ENCODE measurements around the gene GNG4. TPM values are rescaled to one million over a fixed set of nuclear protein-coding genes. Genes with fewer than 3 reads are reported as not detected.

Gene GNG4
- 10 to 100 TPM in 1 of 4 donors, 1 to 10 TPM in 3; 1.6 to 50.7 (median 5.2) TPM for polyA plus RNA-seq
- long read RNA-seq, donor 1, result 0 reads
- long read RNA-seq, donor 2, full-length matches to known transcripts, result 9 of 9 reads
- long read RNA-seq, donor 2, partial matches to known transcripts, result 0 of 9 reads
- long read RNA-seq, donor 2, other reads (novel, unspliced or antisense), result 0 of 9 reads
- long read RNA-seq, donor 3, full-length matches to known transcripts, result 3 of 3 reads
- long read RNA-seq, donor 3, partial matches to known transcripts, result 0 of 3 reads
- long read RNA-seq, donor 3, other reads (novel, unspliced or antisense), result 0 of 3 reads
- long read RNA-seq, donor 4, result 0 reads
- long read RNA-seq, donor 5, full-length matches to known transcripts, result 2 of 2 reads
- long read RNA-seq, donor 5, partial matches to known transcripts, result 0 of 2 reads
- long read RNA-seq, donor 5, other reads (novel, unspliced or antisense), result 0 of 2 reads
- long read RNA-seq, donor 6, full-length matches to known transcripts, result 17 of 22 reads
- long read RNA-seq, donor 6, partial matches to known transcripts, result 5 of 22 reads
- long read RNA-seq, donor 6, other reads (novel, unspliced or antisense), result 0 of 22 reads
- long read RNA-seq, donor 7, result 0 reads
- long read RNA-seq, donor 8, result 0 reads
- long read RNA-seq, donor 9, full-length matches to known transcripts, result 5 of 5 reads
- long read RNA-seq, donor 9, partial matches to known transcripts, result 0 of 5 reads
- long read RNA-seq, donor 9, other reads (novel, unspliced or antisense), result 0 of 5 reads
- long read RNA-seq, donor 10, full-length matches to known transcripts, result 11 of 11 reads
- long read RNA-seq, donor 10, partial matches to known transcripts, result 0 of 11 reads
- long read RNA-seq, donor 10, other reads (novel, unspliced or antisense), result 0 of 11 reads

GRCh38 chr1:235649368-235650163, at the start of gene GNG4:
Gene GNG4, minus strand, starts transcription at chr1:235649784. Its CDS starts 65,946 bp downstream, at chr1:235583838.
- no peaks in the 10 kb centered on the region for H3K36me3 ChIP-seq (ENCODE audit: control insufficient read depth in 3 of 3, insufficient read depth in 2 of 3, low read depth in 1 of 3, low read length in 3 of 3)
- WGBS, 3 donors, result 1% methylated on average over 44 to 111 of the region's 111 CpGs
- H3K9me3 ChIP-seq (ENCODE audit: control insufficient read depth in 2 of 2, insufficient read depth in 1 of 2, low read depth in 1 of 2, low read length in 1 of 2), result no peaks in the 10 kb centered on the region
- H3K27ac ChIP-seq (ENCODE audit: low read depth in 1 of 3, low read length in 2 of 3), result peak within 1 kb of the TSS; percentile 12 to 64 (median 28)
- peaks cover 0 to 18% (median 9%) of the 10 kb centered on the region in 3 donors for H3K27me3 ChIP-seq (ENCODE audit: control insufficient read depth in 3 of 3, insufficient read depth in 3 of 3, low read length in 3 of 3)
- FAIRE-seq (no peak), DNase-seq (peak; percentile 48 to 81)
- peaks cover 3 to 8% (median 6%) of the 10 kb centered on the region in 3 donors for H3K4me1 ChIP-seq (ENCODE audit: control insufficient read depth in 3 of 3, insufficient read depth in 2 of 3, low read depth in 1 of 3, low read length in 2 of 3)
- H3K4me3 ChIP-seq (ENCODE audit: low read depth in 1 of 3, low read length in 3 of 3), result peak within 1 kb of the TSS; percentile 28 to 66 (median 53)

GRCh38 chr1:235697508-235697907, 47.9 kb upstream of the GNG4 start:
- FAIRE-seq, result no peak
- Histone ChIP-seq H3K27me3 (ENCODE audit: control insufficient read depth in 3 of 3, insufficient read depth in 3 of 3, low read length in 3 of 3) (no peaks in the 10 kb centered on the region), H3K27ac (ENCODE audit: low read depth in 1 of 3, low read length in 2 of 3) (no peak overlapping the region), H3K9me3 (ENCODE audit: control insufficient read depth in 2 of 2, insufficient read depth in 1 of 2, low read depth in 1 of 2, low read length in 1 of 2) (no peaks in the 10 kb centered on the region), H3K36me3 (ENCODE audit: control insufficient read depth in 3 of 3, insufficient read depth in 2 of 3, low read depth in 1 of 3, low read length in 3 of 3) (peaks cover 2 to 8% (median 5%) of the 10 kb centered on the region in 3 donors), H3K4me1 (ENCODE audit: control insufficient read depth in 3 of 3, insufficient read depth in 2 of 3, low read depth in 1 of 3, low read length in 2 of 3) (no peaks in the 10 kb centered on the region), H3K4me3 (ENCODE audit: low read depth in 1 of 3, low read length in 3 of 3) (no peak overlapping the region)
- WGBS, 3 donors, result 85 to 92% (median 92%) methylated on average over 2 of the region's 2 CpGs
- no peak for DNase-seq

GRCh38 chr1:235689356-235689755, 39.8 kb upstream of the GNG4 start:
- 94 to 96% (median 96%) methylated on average over 4 of the region's 4 CpGs for WGBS, 3 donors
- no peaks in the 10 kb centered on the region for H3K27me3 ChIP-seq (ENCODE audit: control insufficient read depth in 3 of 3, insufficient read depth in 3 of 3, low read length in 3 of 3)
- H3K4me3 ChIP-seq (ENCODE audit: low read depth in 1 of 3, low read length in 3 of 3), result no peak overlapping the region
- no peaks in the 10 kb centered on the region for H3K4me1 ChIP-seq (ENCODE audit: control insufficient read depth in 3 of 3, insufficient read depth in 2 of 3, low read depth in 1 of 3, low read length in 2 of 3)
- H3K9me3 ChIP-seq (ENCODE audit: control insufficient read depth in 2 of 2, insufficient read depth in 1 of 2, low read depth in 1 of 2, low read length in 1 of 2), result no peaks in the 10 kb centered on the region
- DNase-seq, result no peak
- H3K36me3 ChIP-seq (ENCODE audit: control insufficient read depth in 3 of 3, insufficient read depth in 2 of 3, low read depth in 1 of 3, low read length in 3 of 3), result peaks cover 3 to 13% (median 5%) of the 10 kb centered on the region in 3 donors
- no peak for FAIRE-seq
- no peak overlapping the region for H3K27ac ChIP-seq (ENCODE audit: low read depth in 1 of 3, low read length in 2 of 3)

GRCh38 chr1:235688096-235688495, 38.5 kb upstream of the GNG4 start:
- H3K27me3 ChIP-seq (ENCODE audit: control insufficient read depth in 3 of 3, insufficient read depth in 3 of 3, low read length in 3 of 3), result no peaks in the 10 kb centered on the region
- H3K27ac ChIP-seq (ENCODE audit: low read depth in 1 of 3, low read length in 2 of 3), result no peak overlapping the region
- no peak overlapping the region for H3K4me3 ChIP-seq (ENCODE audit: low read depth in 1 of 3, low read length in 3 of 3)
- H3K4me1 ChIP-seq (ENCODE audit: control insufficient read depth in 3 of 3, insufficient read depth in 2 of 3, low read depth in 1 of 3, low read length in 2 of 3), result no peaks in the 10 kb centered on the region
- DNase-seq (no peak), FAIRE-seq (no peak)
- WGBS, 3 donors, result 93 to 96% (median 94%) methylated on average over 3 of the region's 3 CpGs
- H3K9me3 ChIP-seq (ENCODE audit: control insufficient read depth in 2 of 2, insufficient read depth in 1 of 2, low read depth in 1 of 2, low read length in 1 of 2), result no peaks in the 10 kb centered on the region
- H3K36me3 ChIP-seq (ENCODE audit: control insufficient read depth in 3 of 3, insufficient read depth in 2 of 3, low read depth in 1 of 3, low read length in 3 of 3), result peaks cover under 1 to 12% (median 7%) of the 10 kb centered on the region in 3 donors

- WGBS, 3 donors, result 87 to 96% (median 89%) methylated on average over 1 of the region's 1 CpG
- Histone ChIP-seq H3K9me3 (ENCODE audit: control insufficient read depth in 2 of 2, insufficient read depth in 1 of 2, low read depth in 1 of 2, low read length in 1 of 2) (no peaks in the 10 kb centered on the region), H3K4me1 (ENCODE audit: control insufficient read depth in 3 of 3, insufficient read depth in 2 of 3, low read depth in 1 of 3, low read length in 2 of 3) (no peaks in the 10 kb centered on the region), H3K4me3 (ENCODE audit: low read depth in 1 of 3, low read length in 3 of 3) (no peak overlapping the region), H3K36me3 (ENCODE audit: control insufficient read depth in 3 of 3, insufficient read depth in 2 of 3, low read depth in 1 of 3, low read length in 3 of 3) (peaks cover 0 to 5% (median 4%) of the 10 kb centered on the region in 3 donors), H3K27ac (ENCODE audit: low read depth in 1 of 3, low read length in 2 of 3) (no peak overlapping the region), H3K27me3 (ENCODE audit: control insufficient read depth in 3 of 3, insufficient read depth in 3 of 3, low read length in 3 of 3) (no peaks in the 10 kb centered on the region)
- no peak for FAIRE-seq
- no peak for DNase-seq
These were observed 34.1 kb upstream of the GNG4 start for GRCh38 chr1:235683653-235684052.

- Histone ChIP-seq H3K27me3 (ENCODE audit: control insufficient read depth in 3 of 3, insufficient read depth in 3 of 3, low read length in 3 of 3) (no peaks in the 10 kb centered on the region), H3K4me3 (ENCODE audit: low read depth in 1 of 3, low read length in 3 of 3) (no peak overlapping the region), H3K9me3 (ENCODE audit: control insufficient read depth in 2 of 2, insufficient read depth in 1 of 2, low read depth in 1 of 2, low read length in 1 of 2) (no peaks in the 10 kb centered on the region), H3K4me1 (ENCODE audit: control insufficient read depth in 3 of 3, insufficient read depth in 2 of 3, low read depth in 1 of 3, low read length in 2 of 3) (no peaks in the 10 kb centered on the region), H3K27ac (ENCODE audit: low read depth in 1 of 3, low read length in 2 of 3) (no peak overlapping the region), H3K36me3 (ENCODE audit: control insufficient read depth in 3 of 3, insufficient read depth in 2 of 3, low read depth in 1 of 3, low read length in 3 of 3) (peaks cover 0 to 5% (median 4%) of the 10 kb centered on the region in 3 donors)
- WGBS, 3 donors, result 97 to 100% (median 98%) methylated on average over 3 of the region's 3 CpGs
- no peak for FAIRE-seq
- no peak for DNase-seq
These were observed 32.6 kb upstream of the GNG4 start for GRCh38 chr1:235682216-235682615.

- peaks cover 2 to 12% (median 7%) of the 10 kb centered on the region in 3 donors for H3K36me3 ChIP-seq (ENCODE audit: control insufficient read depth in 3 of 3, insufficient read depth in 2 of 3, low read depth in 1 of 3, low read length in 3 of 3)
- WGBS, 3 donors, result 83 to 87% (median 84%) methylated on average over 3 of the region's 3 CpGs
- no peak for FAIRE-seq
These were observed 30.1 kb upstream of the GNG4 start for GRCh38 chr1:235679644-235680043.

GRCh38 chr1:235679005-235679404, 29.4 kb upstream of the GNG4 start:
- Histone ChIP-seq H3K27me3 (ENCODE audit: control insufficient read depth in 3 of 3, insufficient read depth in 3 of 3, low read length in 3 of 3) (no peaks in the 10 kb centered on the region), H3K36me3 (ENCODE audit: control insufficient read depth in 3 of 3, insufficient read depth in 2 of 3, low read depth in 1 of 3, low read length in 3 of 3) (peaks cover 5 to 12% (median 7%) of the 10 kb centered on the region in 3 donors), H3K9me3 (ENCODE audit: control insufficient read depth in 2 of 2, insufficient read depth in 1 of 2, low read depth in 1 of 2, low read length in 1 of 2) (peaks cover 0 to 8% of the 10 kb centered on the region in 2 donors), H3K4me3 (ENCODE audit: low read depth in 1 of 3, low read length in 3 of 3) (no peak overlapping the region), H3K4me1 (ENCODE audit: control insufficient read depth in 3 of 3, insufficient read depth in 2 of 3, low read depth in 1 of 3, low read length in 2 of 3) (no peaks in the 10 kb centered on the region), H3K27ac (ENCODE audit: low read depth in 1 of 3, low read length in 2 of 3) (no peak overlapping the region)
- no peak for FAIRE-seq
- WGBS, 3 donors, result 81 to 84% (median 84%) methylated on average over 2 of the region's 2 CpGs
- DNase-seq, result peak in 1 of 2 donors; percentile 26

More at GRCh38 chr1:235679644-235680043, 30.1 kb upstream of the GNG4 start:
- peaks cover 0 to 8% of the 10 kb centered on the region in 2 donors for H3K9me3 ChIP-seq (ENCODE audit: control insufficient read depth in 2 of 2, insufficient read depth in 1 of 2, low read depth in 1 of 2, low read length in 1 of 2)
- H3K4me3 ChIP-seq (ENCODE audit: low read depth in 1 of 3, low read length in 3 of 3), result no peak overlapping the region
- peak in 1 of 2 donors; percentile 7 for DNase-seq
- H3K27ac ChIP-seq (ENCODE audit: low read depth in 1 of 3, low read length in 2 of 3), result no peak overlapping the region
- no peaks in the 10 kb centered on the region for H3K4me1 ChIP-seq (ENCODE audit: control insufficient read depth in 3 of 3, insufficient read depth in 2 of 3, low read depth in 1 of 3, low read length in 2 of 3)
- H3K27me3 ChIP-seq (ENCODE audit: control insufficient read depth in 3 of 3, insufficient read depth in 3 of 3, low read length in 3 of 3), result no peaks in the 10 kb centered on the region
